OCI-LY3 (cell line): Measurements from ENCODE around the gene INPP5J.

Source experiments
- CTCF ChIP-seq: fragments of 200-600, 300-600 bp; sonication (generic); IDR thresholded peaks from 2 replicates; pipeline ENCODE4 v1.5.1; 2014; ENCODE audit warnings: antibody characterized with exemption, low read length, low read depth
- EZH2phosphoT487 ChIP-seq: fragments of 200-600 bp; shearing (Covaris generic); IDR thresholded peaks from 2 replicates; pipeline ENCODE4 v1.6.1; 2018; ENCODE audit warnings: antibody characterized with exemption, mixed run types, low read depth

GRCh38 chr22:31148953-31149627 is 26.3 kb downstream of the INPP5J start:
- peak; percentile 95 for TF ChIP-seq CTCF
- TF ChIP-seq EZH2phosphoT487: no peak
